ENCODE results near the gene STX17. TPM values are rescaled to one million over a fixed set of nuclear protein-coding genes. Genes with fewer than 3 reads are reported as not detected.

The STX17 gene
- total and polyA plus RNA-seq, 8 donors, result 4.6 to 44.8 (median 18.0) TPM

- Histone ChIP-seq H3K27ac (no peak overlapping the region), H3K27me3 (no peaks in the 10 kb centered on the region), H3K4me3 (no peak overlapping the region), H3K9me3 (peaks cover 0 to 14% (median 3%) of the 10 kb centered on the region in 4 donors), H3K4me1 (no peaks in the 10 kb centered on the region), H3K36me3 (peaks cover 3 to 44% (median 32%) of the 10 kb centered on the region in 4 donors)
- WGBS, 5 donors, result 91 to 95% (median 94%) methylated on average over 22 of the region's 22 CpGs
- intact Hi-C loops (cut with DNase I; ENCODE audit: low total_unique reads), result no loop called here
- TF ChIP-seq EP300 (IDR thresholded peaks at IDR 0.05) (no peak), POLR2A (IDR thresholded peaks at IDR 0.05) (no peak), POLR2AphosphoS5 (IDR thresholded peaks at IDR 0.05) (no peak), CTCF (IDR thresholded peaks at IDR 0.05) (no peak)
- DNase-seq, result no peak
Observed at GRCh38 chr9:99998266-99998665, 91.8 kb downstream of the STX17 start.

- WGBS, 5 donors, result 97 to 98% (median 97%) methylated on average over 23 to 26 of the region's 26 CpGs
- no peaks in the 10 kb centered on the region for H3K4me1 ChIP-seq
- no peak overlapping the region for H3K4me3 ChIP-seq
- peaks cover 9 to 46% (median 38%) of the 10 kb centered on the region in 4 donors for H3K36me3 ChIP-seq
- peaks cover 0 to 14% (median 3%) of the 10 kb centered on the region in 4 donors for H3K9me3 ChIP-seq
- no peak for DNase-seq
- no peaks in the 10 kb centered on the region for H3K27me3 ChIP-seq
- no peak overlapping the region for H3K27ac ChIP-seq
- intact Hi-C loops (cut with DNase I; ENCODE audit: low total_unique reads), result no loop called here
- TF ChIP-seq POLR2AphosphoS5 (IDR thresholded peaks at IDR 0.05), result no peak
- TF ChIP-seq EP300 (IDR thresholded peaks at IDR 0.05), result no peak
- TF ChIP-seq CTCF (IDR thresholded peaks at IDR 0.05), result no peak
- no peak for TF ChIP-seq POLR2A (IDR thresholded peaks at IDR 0.05)
Observed at GRCh38 chr9:99998866-99999265, 92.4 kb downstream of the STX17 start.

GRCh38 chr9:99999797-100000196 lies 93.3 kb downstream of the STX17 start:
- Histone ChIP-seq H3K4me1 (no peaks in the 10 kb centered on the region), H3K27me3 (no peaks in the 10 kb centered on the region), H3K4me3 (no peak overlapping the region), H3K9me3 (peaks cover 0 to 7% (median 3%) of the 10 kb centered on the region in 4 donors), H3K27ac (no peak overlapping the region), H3K36me3 (peaks cover 18 to 54% (median 45%) of the 10 kb centered on the region in 4 donors)
- 97 to 99% (median 99%) methylated on average over 5 of the region's 5 CpGs for WGBS, 5 donors
- intact Hi-C loops (cut with DNase I; ENCODE audit: low total_unique reads), result no loop called here
- no peak for TF ChIP-seq POLR2AphosphoS5 (IDR thresholded peaks at IDR 0.05)
- TF ChIP-seq EP300 (IDR thresholded peaks at IDR 0.05), result no peak
- no peak for TF ChIP-seq POLR2A (IDR thresholded peaks at IDR 0.05)
- TF ChIP-seq CTCF (IDR thresholded peaks at IDR 0.05), result no peak
- DNase-seq, result no peak

GRCh38 chr9:100011062-100011681 lies 104.7 kb downstream of the STX17 start:
- H3K27ac ChIP-seq, result no peak overlapping the region
- peak in 1 of 2 donors; percentile 63 for DNase-seq
- intact Hi-C loops (cut with DNase I; ENCODE audit: low total_unique reads), result no loop called here
- H3K4me1 ChIP-seq, result peaks cover 0 to 20% (median 9%) of the 10 kb centered on the region in 4 donors
- no peaks in the 10 kb centered on the region for H3K27me3 ChIP-seq
- no peak overlapping the region for H3K4me3 ChIP-seq
- TF ChIP-seq CTCF (IDR thresholded peaks at IDR 0.05) (peak in 5 of 7 experiments; percentile 18 to 58 (median 43)), POLR2A (IDR thresholded peaks at IDR 0.05) (no peak)
- WGBS, 5 donors, result 53 to 62% (median 60%) methylated on average over 1 of the region's 1 CpG
- H3K9me3 ChIP-seq, result peaks cover 0 to 4% (median 0%) of the 10 kb centered on the region in 4 donors
- peaks cover 9 to 50% (median 34%) of the 10 kb centered on the region in 4 donors for H3K36me3 ChIP-seq

Data from stomach (tissue), 9 donors.